ENCODE results near the gene MAB21L1.

DNA sequence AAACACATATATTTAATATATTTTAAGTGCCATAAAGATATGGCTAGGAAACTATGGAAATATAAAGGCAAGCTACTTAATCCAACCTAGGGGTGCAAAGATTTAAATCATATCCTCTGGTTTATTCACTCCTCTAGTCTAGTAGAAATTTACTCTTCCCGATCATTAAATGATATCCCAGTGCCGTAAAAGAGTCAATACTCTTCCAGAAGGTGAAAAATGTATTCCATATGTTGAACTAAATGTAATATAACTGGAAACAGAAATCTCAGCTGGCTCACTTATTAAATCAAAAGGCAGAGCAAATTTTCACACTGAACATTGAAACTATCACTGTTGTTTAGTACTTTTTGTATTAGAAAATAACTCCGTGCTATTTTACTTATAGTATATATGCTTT is 11.1 kb downstream of the MAB21L1 start:
- TF ChIP-seq, protein P1, sequence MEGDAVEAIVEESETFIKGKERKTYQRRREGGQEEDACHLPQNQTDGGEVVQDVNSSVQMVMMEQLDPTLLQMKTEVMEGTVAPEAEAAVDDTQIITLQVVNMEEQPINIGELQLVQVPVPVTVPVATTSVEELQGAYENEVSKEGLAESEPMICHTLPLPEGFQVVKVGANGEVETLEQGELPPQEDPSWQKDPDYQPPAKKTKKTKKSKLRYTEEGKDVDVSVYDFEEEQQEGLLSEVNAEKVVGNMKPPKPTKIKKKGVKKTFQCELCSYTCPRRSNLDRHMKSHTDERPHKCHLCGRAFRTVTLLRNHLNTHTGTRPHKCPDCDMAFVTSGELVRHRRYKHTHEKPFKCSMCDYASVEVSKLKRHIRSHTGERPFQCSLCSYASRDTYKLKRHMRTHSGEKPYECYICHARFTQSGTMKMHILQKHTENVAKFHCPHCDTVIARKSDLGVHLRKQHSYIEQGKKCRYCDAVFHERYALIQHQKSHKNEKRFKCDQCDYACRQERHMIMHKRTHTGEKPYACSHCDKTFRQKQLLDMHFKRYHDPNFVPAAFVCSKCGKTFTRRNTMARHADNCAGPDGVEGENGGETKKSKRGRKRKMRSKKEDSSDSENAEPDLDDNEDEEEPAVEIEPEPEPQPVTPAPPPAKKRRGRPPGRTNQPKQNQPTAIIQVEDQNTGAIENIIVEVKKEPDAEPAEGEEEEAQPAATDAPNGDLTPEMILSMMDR (IDR thresholded peaks at IDR 0.05) = no peak
- TF ChIP-seq POLR2AphosphoS5 (IDR thresholded peaks at IDR 0.05) = no peak
